GM23338 (cell line): ENCODE results near the gene ZNF570. TPM values are rescaled to one million over a fixed set of nuclear protein-coding genes. Genes with fewer than 3 reads are reported as not detected.

Experiments used
- CREB1 ChIP-seq: fragments of 250-450 bp; sonication (Bioruptor Pico); IDR thresholded peaks from 2 replicates; pipeline ENCODE4 v1.5.0; 2020; ENCODE audit warnings: low read depth, mild to moderate bottlenecking, moderate library complexity
- EZH2 ChIP-seq: fragments of 200-600 bp; sonication (generic); IDR thresholded peaks from one replicate; pipeline ENCODE4 v1.8.0; 2017; ENCODE audit warnings: antibody characterized with exemption, mild to moderate bottlenecking, low read depth; ENCODE audit not compliant: unreplicated experiment
- EZH2phosphoT487 ChIP-seq: fragments of 200-600 bp; sonication (generic); IDR thresholded peaks from one replicate; pipeline ENCODE4 v1.8.1; 2018; ENCODE audit warnings: antibody characterized with exemption; ENCODE audit not compliant: unreplicated experiment
- JUNB ChIP-seq: IDR thresholded peaks from one replicate; pipeline ENCODE4 v1.6.1; 2016; ENCODE audit warnings: antibody characterized with exemption; ENCODE audit not compliant: unreplicated experiment
- NANOG ChIP-seq: IDR thresholded peaks from 2 replicates; pipeline ENCODE4 v1.6.1; 2016; ENCODE audit warnings: antibody characterized with exemption, borderline replicate concordance
- STAT1 ChIP-seq: IDR thresholded peaks from one replicate; pipeline ENCODE4 v1.6.1; 2016; ENCODE audit warnings: antibody characterized with exemption; ENCODE audit not compliant: unreplicated experiment
- ZNF114 ChIP-seq: fragments of 250-450 bp; sonication (Bioruptor Pico); IDR thresholded peaks from 2 replicates; pipeline ENCODE4 v1.5.0; 2020; ENCODE audit warnings: mild to moderate bottlenecking, moderate library complexity
- ZNF331 ChIP-seq: fragments of 250-450 bp; sonication (Bioruptor Pico); IDR thresholded peaks from 2 replicates; pipeline ENCODE4 v1.5.0; 2020; ENCODE audit warnings: low read depth, mild to moderate bottlenecking, moderate library complexity
- polyA plus RNA-seq: library from polyadenylated mRNA; unstranded; fragments of >200 nt; fragmentation: Nextera tagmentation; extraction: Ambion mirVana; gene quantifications from 2 replicates; pipeline ENCODE4 v1.2.1, GENCODE V29; 2016
- total RNA-seq: library from RNA; depleted of rRNA; stranded (reverse); fragments of >200 nt; shearing (Covaris generic); gene quantifications from 2 replicates; pipeline ENCODE4 v1.2.3, GENCODE V29; 2014
- TF ChIP-seq, protein P1 (sequence below): fragments of 250-450 bp; sonication (Bioruptor Pico); IDR thresholded peaks from 2 replicates; pipeline ENCODE4 v1.5.0; 2020; ENCODE audit warnings: mild to moderate bottlenecking, moderate library complexity
- TF ChIP-seq, protein P2 (sequence below): IDR thresholded peaks from 2 replicates; pipeline ENCODE4 v1.6.1; 2016; ENCODE audit warnings: antibody characterized with exemption
- TF ChIP-seq, protein P3 (sequence below), 2 experiments: fragments of 200-600 bp in 1 of 2; sonication (generic) in 1 of 2; conservative IDR thresholded peaks; 2 replicates each; pipeline versions ENCODE4 v1.5.1 to v1.6.1; 2016 to 2017; ENCODE audit warnings: antibody characterized with exemption in 2 of 2, low read depth in 2 of 2, mild to moderate bottlenecking in 2 of 2, moderate library complexity in 1 of 2

The ZNF570 gene
- total and polyA plus RNA-seq, 2 experiments from 2014 or later = 6.6 to 6.8 TPM

DNA sequence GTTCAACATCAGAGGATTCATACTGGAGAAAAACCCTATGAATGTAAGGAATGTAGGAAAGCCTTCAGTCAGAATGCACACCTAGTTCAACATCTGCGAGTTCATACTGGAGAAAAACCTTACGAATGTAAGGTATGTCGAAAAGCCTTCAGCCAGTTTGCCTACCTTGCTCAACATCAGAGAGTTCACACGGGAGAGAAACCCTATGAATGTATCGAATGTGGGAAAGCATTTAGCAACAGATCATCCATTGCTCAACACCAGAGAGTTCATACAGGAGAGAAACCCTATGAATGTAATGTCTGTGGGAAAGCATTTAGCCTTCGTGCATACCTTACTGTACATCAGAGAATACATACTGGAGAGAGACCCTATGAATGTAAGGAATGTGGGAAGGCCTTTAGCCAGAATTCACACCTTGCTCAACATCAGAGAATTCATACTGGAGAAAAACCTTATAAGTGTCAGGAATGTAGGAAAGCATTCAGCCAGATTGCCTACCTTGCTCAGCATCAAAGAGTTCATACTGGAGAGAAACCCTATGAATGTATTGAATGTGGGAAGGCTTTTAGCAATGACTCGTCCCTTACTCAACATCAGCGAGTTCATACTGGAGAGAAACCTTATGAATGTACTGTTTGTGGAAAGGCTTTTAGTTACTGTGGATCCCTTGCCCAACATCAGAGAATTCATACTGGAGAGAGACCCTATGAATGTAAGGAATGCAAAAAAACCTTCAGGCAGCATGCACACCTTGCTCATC, 15.4 kb downstream of the ZNF570 start (continued):
- TF ChIP-seq, protein P1, sequence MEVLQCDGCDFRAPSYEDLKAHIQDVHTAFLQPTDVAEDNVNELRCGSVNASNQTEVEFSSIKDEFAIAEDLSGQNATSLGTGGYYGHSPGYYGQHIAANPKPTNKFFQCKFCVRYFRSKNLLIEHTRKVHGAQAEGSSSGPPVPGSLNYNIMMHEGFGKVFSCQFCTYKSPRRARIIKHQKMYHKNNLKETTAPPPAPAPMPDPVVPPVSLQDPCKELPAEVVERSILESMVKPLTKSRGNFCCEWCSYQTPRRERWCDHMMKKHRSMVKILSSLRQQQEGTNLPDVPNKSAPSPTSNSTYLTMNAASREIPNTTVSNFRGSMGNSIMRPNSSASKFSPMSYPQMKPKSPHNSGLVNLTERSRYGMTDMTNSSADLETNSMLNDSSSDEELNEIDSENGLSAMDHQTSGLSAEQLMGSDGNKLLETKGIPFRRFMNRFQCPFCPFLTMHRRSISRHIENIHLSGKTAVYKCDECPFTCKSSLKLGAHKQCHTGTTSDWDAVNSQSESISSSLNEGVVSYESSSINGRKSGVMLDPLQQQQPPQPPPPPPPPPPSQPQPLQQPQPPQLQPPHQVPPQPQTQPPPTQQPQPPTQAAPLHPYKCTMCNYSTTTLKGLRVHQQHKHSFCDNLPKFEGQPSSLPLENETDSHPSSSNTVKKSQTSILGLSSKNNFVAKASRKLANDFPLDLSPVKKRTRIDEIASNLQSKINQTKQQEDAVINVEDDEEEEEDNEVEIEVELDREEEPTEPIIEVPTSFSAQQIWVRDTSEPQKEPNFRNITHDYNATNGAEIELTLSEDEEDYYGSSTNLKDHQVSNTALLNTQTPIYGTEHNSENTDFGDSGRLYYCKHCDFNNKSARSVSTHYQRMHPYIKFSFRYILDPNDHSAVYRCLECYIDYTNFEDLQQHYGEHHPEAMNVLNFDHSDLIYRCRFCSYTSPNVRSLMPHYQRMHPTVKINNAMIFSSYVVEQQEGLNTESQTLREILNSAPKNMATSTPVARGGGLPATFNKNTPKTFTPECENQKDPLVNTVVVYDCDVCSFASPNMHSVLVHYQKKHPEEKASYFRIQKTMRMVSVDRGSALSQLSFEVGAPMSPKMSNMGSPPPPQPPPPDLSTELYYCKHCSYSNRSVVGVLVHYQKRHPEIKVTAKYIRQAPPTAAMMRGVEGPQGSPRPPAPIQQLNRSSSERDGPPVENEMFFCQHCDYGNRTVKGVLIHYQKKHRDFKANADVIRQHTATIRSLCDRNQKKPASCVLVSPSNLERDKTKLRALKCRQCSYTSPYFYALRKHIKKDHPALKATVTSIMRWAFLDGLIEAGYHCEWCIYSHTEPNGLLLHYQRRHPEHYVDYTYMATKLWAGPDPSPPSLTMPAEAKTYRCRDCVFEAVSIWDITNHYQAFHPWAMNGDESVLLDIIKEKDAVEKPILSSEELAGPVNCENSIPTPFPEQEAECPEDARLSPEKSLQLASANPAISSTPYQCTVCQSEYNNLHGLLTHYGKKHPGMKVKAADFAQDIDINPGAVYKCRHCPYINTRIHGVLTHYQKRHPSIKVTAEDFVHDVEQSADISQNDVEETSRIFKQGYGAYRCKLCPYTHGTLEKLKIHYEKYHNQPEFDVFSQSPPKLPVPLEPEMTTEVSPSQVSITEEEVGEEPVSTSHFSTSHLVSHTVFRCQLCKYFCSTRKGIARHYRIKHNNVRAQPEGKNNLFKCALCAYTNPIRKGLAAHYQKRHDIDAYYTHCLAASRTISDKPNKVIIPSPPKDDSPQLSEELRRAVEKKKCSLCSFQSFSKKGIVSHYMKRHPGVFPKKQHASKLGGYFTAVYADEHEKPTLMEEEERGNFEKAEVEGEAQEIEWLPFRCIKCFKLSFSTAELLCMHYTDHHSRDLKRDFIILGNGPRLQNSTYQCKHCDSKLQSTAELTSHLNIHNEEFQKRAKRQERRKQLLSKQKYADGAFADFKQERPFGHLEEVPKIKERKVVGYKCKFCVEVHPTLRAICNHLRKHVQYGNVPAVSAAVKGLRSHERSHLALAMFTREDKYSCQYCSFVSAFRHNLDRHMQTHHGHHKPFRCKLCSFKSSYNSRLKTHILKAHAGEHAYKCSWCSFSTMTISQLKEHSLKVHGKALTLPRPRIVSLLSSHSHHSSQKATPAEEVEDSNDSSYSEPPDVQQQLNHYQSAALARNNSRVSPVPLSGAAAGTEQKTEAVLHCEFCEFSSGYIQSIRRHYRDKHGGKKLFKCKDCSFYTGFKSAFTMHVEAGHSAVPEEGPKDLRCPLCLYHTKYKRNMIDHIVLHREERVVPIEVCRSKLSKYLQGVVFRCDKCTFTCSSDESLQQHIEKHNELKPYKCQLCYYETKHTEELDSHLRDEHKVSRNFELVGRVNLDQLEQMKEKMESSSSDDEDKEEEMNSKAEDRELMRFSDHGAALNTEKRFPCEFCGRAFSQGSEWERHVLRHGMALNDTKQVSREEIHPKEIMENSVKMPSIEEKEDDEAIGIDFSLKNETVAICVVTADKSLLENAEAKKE (CRISPR knock-in tag) = no peak
- TF ChIP-seq NANOG (no peak), STAT1 (no peak), ZNF114 (no peak), EZH2 (no peak), JUNB (no peak), CREB1 (no peak), ZNF331 (CRISPR knock-in tag) (no peak), EZH2phosphoT487 (no peak)
- TF ChIP-seq, protein P2, sequence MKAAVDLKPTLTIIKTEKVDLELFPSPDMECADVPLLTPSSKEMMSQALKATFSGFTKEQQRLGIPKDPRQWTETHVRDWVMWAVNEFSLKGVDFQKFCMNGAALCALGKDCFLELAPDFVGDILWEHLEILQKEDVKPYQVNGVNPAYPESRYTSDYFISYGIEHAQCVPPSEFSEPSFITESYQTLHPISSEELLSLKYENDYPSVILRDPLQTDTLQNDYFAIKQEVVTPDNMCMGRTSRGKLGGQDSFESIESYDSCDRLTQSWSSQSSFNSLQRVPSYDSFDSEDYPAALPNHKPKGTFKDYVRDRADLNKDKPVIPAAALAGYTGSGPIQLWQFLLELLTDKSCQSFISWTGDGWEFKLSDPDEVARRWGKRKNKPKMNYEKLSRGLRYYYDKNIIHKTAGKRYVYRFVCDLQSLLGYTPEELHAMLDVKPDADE = no peak
- TF ChIP-seq, protein P3, sequence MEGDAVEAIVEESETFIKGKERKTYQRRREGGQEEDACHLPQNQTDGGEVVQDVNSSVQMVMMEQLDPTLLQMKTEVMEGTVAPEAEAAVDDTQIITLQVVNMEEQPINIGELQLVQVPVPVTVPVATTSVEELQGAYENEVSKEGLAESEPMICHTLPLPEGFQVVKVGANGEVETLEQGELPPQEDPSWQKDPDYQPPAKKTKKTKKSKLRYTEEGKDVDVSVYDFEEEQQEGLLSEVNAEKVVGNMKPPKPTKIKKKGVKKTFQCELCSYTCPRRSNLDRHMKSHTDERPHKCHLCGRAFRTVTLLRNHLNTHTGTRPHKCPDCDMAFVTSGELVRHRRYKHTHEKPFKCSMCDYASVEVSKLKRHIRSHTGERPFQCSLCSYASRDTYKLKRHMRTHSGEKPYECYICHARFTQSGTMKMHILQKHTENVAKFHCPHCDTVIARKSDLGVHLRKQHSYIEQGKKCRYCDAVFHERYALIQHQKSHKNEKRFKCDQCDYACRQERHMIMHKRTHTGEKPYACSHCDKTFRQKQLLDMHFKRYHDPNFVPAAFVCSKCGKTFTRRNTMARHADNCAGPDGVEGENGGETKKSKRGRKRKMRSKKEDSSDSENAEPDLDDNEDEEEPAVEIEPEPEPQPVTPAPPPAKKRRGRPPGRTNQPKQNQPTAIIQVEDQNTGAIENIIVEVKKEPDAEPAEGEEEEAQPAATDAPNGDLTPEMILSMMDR (conservative IDR thresholded peaks at IDR 0.05; ENCODE audit: low read depth in 2 of 2) = no peak
